ENCODE results near the gene TMEM209.
"Not testable (repeated sequence)": the region's sequence is repeated elsewhere in the genome, so short reads cannot be mapped to it uniquely, and the experiment has no call there.

TMEM209 gene

GRCh38 chr7:130141884-130142653, 63.1 kb downstream of the TMEM209 start:
- DNase-seq, result no peak

GRCh38 chr7:130141161-130141883, 63.9 kb downstream of the TMEM209 start:
- no peak for DNase-seq

GRCh38 chr7:130140551-130141160, 64.5 kb downstream of the TMEM209 start:
- DNase-seq, result no peak

- DNase-seq, result no peak
These were observed 65.8 kb downstream of the TMEM209 start for GRCh38 chr7:130139193-130139960.

- no peak for DNase-seq
These were observed 68.0 kb downstream of the TMEM209 start for GRCh38 chr7:130137207-130137606.

GRCh38 chr7:130136579-130137167, 68.5 kb downstream of the TMEM209 start:
- DNase-seq, result no peak

- DNase-seq, result no peak
These were observed 69.7 kb downstream of the TMEM209 start for GRCh38 chr7:130135208-130136205.

- DNase-seq, result no peak
These were observed 70.5 kb downstream of the TMEM209 start for GRCh38 chr7:130134726-130135125.

- DNase-seq, result no peak
These were observed 71.0 kb downstream of the TMEM209 start for GRCh38 chr7:130134106-130134636.

GRCh38 chr7:130133029-130133782, 72.0 kb downstream of the TMEM209 start:
- no peak for DNase-seq

GRCh38 chr7:130131964-130132875, 73.0 kb downstream of the TMEM209 start:
- peak; percentile 50 for DNase-seq

- no peak for DNase-seq
These were observed 73.9 kb downstream of the TMEM209 start for GRCh38 chr7:130131191-130131834.

GRCh38 chr7:130129011-130129411, 76.2 kb downstream of the TMEM209 start:
- no peak for DNase-seq

- DNase-seq, result no peak
These were observed 77.3 kb downstream of the TMEM209 start for GRCh38 chr7:130127821-130128317.

- no peak for DNase-seq
These were observed 77.8 kb downstream of the TMEM209 start for GRCh38 chr7:130127404-130127803.

- DNase-seq, result not testable (repeated sequence)
These were observed 78.4 kb downstream of the TMEM209 start for GRCh38 chr7:130126840-130127239.

GRCh38 chr7:130124711-130125110, 80.5 kb downstream of the TMEM209 start:
- no peak for DNase-seq

- no peak for DNase-seq
These were observed 81.7 kb downstream of the TMEM209 start for GRCh38 chr7:130123501-130123900.
